ENCODE data around the gene HSD11B1.

GRCh38 chr1:209747580-209748262 lies 43.1 kb downstream of the HSD11B1 start:
- TF ChIP-seq, protein P1, sequence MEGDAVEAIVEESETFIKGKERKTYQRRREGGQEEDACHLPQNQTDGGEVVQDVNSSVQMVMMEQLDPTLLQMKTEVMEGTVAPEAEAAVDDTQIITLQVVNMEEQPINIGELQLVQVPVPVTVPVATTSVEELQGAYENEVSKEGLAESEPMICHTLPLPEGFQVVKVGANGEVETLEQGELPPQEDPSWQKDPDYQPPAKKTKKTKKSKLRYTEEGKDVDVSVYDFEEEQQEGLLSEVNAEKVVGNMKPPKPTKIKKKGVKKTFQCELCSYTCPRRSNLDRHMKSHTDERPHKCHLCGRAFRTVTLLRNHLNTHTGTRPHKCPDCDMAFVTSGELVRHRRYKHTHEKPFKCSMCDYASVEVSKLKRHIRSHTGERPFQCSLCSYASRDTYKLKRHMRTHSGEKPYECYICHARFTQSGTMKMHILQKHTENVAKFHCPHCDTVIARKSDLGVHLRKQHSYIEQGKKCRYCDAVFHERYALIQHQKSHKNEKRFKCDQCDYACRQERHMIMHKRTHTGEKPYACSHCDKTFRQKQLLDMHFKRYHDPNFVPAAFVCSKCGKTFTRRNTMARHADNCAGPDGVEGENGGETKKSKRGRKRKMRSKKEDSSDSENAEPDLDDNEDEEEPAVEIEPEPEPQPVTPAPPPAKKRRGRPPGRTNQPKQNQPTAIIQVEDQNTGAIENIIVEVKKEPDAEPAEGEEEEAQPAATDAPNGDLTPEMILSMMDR (conservative IDR thresholded peaks at IDR 0.05 in 1 of 2, IDR thresholded peaks at IDR 0.05 in 1 of 2; ENCODE audit: low read depth in 1 of 2, low read length in 2 of 2) = peak; percentile 81 to 82
- TF ChIP-seq EZH2 (IDR thresholded peaks at IDR 0.05; ENCODE audit: low read length, missing control alignments) = no peak
